Suppressor macrophage treated with lipopolysaccharide for 4 hours (primary cell): ENCODE measurements around the gene LMAN1L.

ENCODE experiments used
- DNase-seq: peaks from one replicate; pipeline ENCODE4 v3.0.0-alpha.2; 2020

LMAN1L gene

DNA sequence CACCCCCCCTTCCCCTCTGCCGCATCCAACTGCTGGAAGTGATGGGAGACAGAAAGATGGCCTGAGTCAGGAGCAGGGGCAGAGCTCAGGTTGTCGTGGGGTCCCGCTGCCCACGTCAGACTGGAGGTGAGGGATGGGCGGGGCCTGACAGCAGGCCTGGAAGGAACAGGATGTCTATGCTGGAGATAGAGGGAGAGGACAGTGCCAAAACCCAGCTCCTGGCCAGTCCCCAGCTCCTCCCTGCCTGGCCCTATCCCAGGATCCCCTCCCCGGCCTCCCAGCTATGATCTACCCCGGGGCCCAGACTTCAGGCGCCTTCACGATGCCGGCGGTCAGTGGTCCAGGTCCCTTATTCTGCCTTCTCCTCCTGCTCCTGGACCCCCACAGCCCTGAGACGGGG, at the start of gene LMAN1L:
TSS of gene LMAN1L (plus strand) at position 303 of the 400 bp plus-strand sequence. CDS start at position 323, 20 bp downstream.
- no peak for DNase-seq

- no peak for DNase-seq
Observed at GRCh38 chr15:74763416-74763815, 49.2 kb upstream of the LMAN1L start.

GRCh38 chr15:74767167-74768098, 45.2 kb upstream of the LMAN1L start:
- no peak for DNase-seq

DNA sequence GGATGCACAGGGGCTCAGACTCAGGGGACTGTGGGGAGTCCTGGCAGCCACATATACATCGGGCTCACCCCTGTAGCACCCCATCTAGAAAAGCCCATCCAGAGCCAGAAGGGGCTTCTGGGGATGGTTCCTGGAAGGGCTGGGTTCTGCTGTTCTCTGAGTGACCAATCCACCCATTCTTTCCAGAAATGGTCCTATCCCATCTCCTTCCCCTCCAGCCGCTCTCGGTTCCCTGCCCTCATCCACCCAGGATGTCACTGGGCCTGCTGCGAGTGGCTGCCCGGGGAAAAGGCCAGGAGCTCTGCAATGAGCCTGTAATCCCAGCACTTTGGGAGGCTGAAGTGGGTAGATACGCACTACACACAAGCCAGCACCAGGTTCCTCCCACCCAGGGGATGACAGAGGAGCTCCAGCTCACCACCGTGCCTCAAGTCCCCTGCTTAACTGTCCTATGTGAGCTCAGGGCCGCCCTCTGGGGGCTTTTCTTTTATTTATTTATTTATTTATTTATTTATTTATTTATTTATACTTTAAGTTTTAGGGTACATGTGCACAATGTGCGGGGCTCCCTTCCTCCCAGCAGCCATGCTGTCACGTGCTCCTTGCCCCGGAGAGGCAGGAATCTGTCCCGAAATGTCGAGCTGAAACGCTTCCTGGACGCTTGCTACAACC, 44.4 kb upstream of the LMAN1L start:
- DNase-seq: no peak

- peak; percentile 65 for DNase-seq
Observed at GRCh38 chr15:74768771-74769342, 43.8 kb upstream of the LMAN1L start.

DNA sequence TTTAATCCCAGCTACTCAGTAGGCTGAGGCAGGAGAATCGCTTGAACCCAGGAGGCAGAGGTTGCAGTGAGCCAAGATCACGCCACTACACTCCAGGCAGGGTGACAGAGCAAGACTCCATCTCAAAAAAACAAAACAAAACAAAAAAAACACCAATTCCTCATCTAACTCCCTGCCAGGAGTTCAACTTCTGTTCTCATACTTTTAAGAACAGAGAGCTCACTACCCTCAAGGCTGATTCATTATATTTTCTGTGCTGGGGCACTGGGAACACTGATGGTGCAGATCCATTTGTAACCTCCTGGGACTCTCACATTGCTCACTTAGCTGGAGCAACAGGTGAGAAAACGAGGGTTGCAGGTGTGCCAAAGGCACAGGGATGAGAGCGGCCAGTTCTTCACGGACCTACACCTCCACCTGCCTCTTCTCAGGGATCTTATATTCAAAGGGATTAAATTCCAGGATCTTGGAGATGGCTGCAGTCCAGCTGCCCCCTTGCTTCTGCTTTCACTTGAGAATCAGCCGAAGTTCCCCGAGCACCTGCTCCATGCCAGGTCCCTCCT, 43.1 kb upstream of the LMAN1L start:
- no peak for DNase-seq

- DNase-seq: no peak
Observed at GRCh38 chr15:74770211-74770903, 42.3 kb upstream of the LMAN1L start.

- DNase-seq: no peak
Observed at GRCh38 chr15:74773329-74773728, 39.3 kb upstream of the LMAN1L start.

DNA sequence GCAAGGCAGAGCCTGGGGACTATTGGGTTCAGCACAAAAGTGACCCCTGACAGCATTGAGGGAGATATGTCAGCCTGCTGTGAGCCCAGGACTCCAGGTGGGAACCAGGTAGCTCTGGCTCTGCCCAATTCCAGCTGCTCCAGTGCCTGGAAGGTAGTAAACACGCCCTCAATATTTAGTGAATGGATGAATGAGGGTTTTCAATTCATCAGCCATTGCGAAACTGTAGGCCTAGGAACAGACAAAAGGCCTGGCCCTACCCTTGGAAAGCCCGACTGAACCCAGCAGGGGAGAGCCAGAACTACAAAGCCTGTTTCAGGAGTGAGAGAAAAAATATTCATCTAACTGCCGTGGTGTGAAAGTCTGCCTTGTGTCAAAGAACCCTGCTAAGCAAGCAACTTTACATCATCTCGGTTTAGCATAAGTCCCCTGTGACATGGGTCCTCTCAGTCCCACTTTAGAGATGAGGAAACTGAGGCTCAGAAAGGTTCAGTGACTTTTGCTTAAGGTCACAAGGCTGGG, 38.8 kb upstream of the LMAN1L start:
- DNase-seq: peak; percentile 45

DNA sequence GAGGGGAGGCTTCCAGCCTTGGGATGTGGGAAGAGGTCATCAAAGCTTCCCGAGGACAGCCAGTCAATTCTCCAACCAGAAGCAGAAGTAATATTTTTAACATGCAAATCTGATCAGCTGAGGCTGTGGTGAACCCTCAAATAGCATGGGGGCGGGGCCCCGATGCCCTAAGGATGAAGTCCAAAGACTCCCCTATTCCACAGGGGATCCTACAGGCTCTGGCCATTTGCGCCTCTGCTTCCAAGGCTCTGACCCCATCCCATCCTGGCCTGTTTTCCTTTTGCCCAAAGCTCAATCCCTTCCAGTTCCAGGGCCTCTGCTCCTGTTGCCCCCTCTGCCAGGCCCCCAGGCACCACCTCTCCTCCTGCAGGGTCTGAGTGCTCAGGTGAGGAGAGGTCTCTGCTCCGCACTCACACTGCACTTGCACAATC, 37.5 kb upstream of the LMAN1L start:
- peak; percentile 38 for DNase-seq

GRCh38 chr15:74775894-74776293, 36.7 kb upstream of the LMAN1L start:
- DNase-seq: no peak

DNA sequence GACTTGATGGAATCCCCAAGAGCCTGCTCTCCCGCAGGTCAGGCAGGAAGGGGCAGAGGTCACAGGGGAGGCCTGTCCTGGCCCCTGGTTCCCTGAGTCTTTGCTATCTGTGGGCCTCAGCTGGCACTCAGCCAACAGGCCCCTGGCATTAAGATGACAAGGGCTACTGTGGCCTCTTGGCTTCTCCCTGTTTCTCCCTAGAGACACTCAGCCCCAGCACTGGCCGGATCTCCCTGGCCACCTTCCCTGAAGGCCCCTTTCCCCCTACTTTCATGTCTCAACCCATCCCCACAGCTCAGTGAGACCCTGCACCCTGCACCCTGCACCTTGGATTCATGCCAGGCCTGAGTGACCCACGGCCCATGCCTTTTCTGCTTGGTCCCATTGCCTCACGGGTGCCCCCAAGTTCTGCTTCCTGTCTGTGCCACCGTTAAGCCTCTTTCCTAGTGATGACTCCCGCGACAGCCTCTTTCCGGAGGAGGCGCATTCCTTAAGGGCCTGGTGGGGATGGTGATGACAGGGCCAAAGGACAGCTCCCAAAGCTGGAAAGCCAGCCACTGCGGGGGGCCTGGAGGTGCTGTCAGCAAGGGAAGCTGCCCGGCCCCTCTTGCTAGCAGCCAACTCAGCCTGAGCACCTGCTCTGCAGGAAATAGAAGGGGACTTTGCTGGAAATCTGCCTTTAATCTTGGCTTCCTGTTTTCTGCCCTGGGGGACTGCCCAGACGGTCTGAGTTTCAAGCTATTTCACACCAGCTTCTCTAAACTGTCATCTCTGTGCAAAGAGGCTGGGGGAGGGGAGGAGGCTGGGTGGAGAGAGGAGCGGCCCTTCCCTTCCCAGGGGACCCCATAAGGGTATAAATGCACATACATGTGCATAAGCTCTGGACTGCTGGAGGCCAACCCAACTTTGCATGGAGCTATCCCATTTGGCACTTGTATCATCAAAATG, 35.5 kb upstream of the LMAN1L start:
- peak; percentile 84 for DNase-seq

GRCh38 chr15:74777769-74778598, 34.7 kb upstream of the LMAN1L start:
- peak; percentile 35 for DNase-seq

- no peak for DNase-seq
Observed at GRCh38 chr15:74778599-74778970, 34.0 kb upstream of the LMAN1L start.

DNA sequence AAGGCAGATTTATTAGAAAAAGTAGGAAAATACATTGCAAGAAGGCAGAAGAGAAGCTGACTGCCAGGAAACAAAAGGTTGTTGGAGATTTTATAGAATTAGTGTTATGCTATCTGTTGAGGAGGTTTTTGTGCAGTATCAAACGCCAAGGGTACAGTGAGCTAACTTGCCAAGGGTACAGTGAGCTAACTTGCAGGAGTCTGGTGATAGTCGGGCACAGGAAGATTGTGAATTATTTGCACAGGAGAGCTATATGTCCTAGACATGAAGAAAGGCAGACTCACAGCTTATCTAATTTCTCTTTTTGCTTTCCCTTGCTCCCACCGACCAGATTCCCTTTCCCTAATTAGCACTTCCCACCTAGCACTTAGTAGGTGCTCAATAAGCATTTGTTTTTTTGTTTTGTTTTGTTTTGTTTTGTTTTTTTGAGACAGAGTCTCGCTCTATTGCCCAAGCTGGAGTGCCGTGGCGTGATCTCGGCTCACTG, 33.4 kb upstream of the LMAN1L start:
- no peak for DNase-seq

- DNase-seq: peak; percentile 87
Observed at GRCh38 chr15:74780523-74781430, 31.9 kb upstream of the LMAN1L start.

GRCh38 chr15:74781431-74782258, 31.0 kb upstream of the LMAN1L start, which contains the start of gene CSK:
TSS of gene CSK (plus strand) at chr15:74782080. CDS start at chr15:74798298, 16,218 bp downstream.
- DNase-seq: peak; percentile 94
